Mesangial cell (primary cell): ENCODE measurements around the gene CUL1. TPM values are rescaled to one million over a fixed set of nuclear protein-coding genes. Genes with fewer than 3 reads are reported as not detected.

Experiments
- total RNA-seq: library from RNA; depleted of rRNA; stranded (reverse); fragments of >200 nt; gene quantifications from 2 replicates; pipeline ENCODE4 v1.2.3, GENCODE V29; 2015

The CUL1 gene
- 26.4 and 39.9 TPM in 2 replicates for total RNA-seq

DNA sequence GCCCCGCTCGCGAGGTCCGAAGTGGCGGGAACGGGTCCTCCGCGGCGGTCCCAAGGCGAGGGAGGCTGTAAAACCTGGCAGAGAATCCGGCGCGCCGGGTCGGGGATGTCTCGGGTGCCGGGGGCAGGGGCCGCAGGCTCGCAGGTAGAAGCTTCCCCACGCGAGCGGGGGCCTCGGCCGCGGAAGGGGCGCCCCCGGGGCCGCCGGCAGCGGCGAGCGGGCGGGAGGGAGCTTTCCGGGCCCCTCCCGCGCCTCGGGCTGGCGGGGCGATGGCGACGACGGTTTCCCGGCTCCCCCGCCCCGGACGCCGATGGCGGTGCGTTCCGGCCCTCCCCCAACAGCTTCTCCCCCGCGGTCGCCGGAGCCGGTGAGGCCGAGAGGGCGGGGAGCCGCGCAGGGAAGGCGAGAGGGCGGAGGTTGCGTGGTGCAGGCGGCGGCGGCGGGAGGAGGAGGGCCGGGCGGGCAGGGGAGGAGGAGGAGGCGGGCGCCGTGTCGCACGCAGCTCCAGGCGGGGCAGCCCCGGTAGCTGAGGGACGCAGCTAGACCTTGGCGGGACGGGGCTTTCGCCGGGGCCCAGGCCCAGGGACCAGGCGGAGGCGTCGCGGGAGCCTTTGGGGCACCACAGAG is at the start of gene CUL1:
Gene CUL1 (plus strand): TSS at position 507 of the 627 bp plus-strand sequence. CDS start 31,220 bp downstream, outside the sequence.

Other genes starting within 250 kb of the CUL1 start
- not detected in 2 replicates for gene C7orf33, start 108.1 kb upstream of the CUL1 start, total RNA-seq
- gene EZH2, start 185.4 kb downstream of the CUL1 start, total RNA-seq, result 4.2 and 17.8 TPM in 2 replicates